CD4-positive, alpha-beta T cell treated with Interleukin-17A for 4 hours (primary cell): ENCODE results near the gene B4GALT1.
"Not testable (repeated sequence)": the region's sequence is repeated elsewhere in the genome, so short reads cannot be mapped to it uniquely, and the experiment has no call there.

Experiments
- DNase-seq: peaks from one replicate; pipeline ENCODE4 v3.0.0-alpha.2; 2020; ENCODE audit warnings: mixed read lengths

The B4GALT1 gene

GRCh38 chr9:33182519-33182918 is 15.4 kb upstream of the B4GALT1 start:
- DNase-seq: no peak

GRCh38 chr9:33180526-33181184 is 13.5 kb upstream of the B4GALT1 start:
- DNase-seq: no peak

- DNase-seq: peak; percentile 32
These were observed 12.0 kb upstream of the B4GALT1 start for GRCh38 chr9:33178972-33179697.

GRCh38 chr9:33177639-33178038 is 10.5 kb upstream of the B4GALT1 start:
- DNase-seq: no peak

- no peak for DNase-seq
These were observed 9.9 kb upstream of the B4GALT1 start for GRCh38 chr9:33177086-33177485.

- no peak for DNase-seq
These were observed 8.7 kb upstream of the B4GALT1 start for GRCh38 chr9:33175649-33176325.

GRCh38 chr9:33172256-33173238 is 5.4 kb upstream of the B4GALT1 start:
- no peak for DNase-seq

GRCh38 chr9:33170464-33171415 is 3.6 kb upstream of the B4GALT1 start:
- peak; percentile 65 for DNase-seq

GRCh38 chr9:33168941-33169544 is 1.9 kb upstream of the B4GALT1 start:
- DNase-seq: no peak

- no peak for DNase-seq
These were observed 881 bp upstream of the B4GALT1 start for GRCh38 chr9:33167972-33168461.

- DNase-seq: no peak
These were observed 679 bp downstream of the B4GALT1 start for GRCh38 chr9:33166231-33167083.

GRCh38 chr9:33165263-33166151 is 1.6 kb downstream of the B4GALT1 start:
- DNase-seq: peak; percentile 37

GRCh38 chr9:33164921-33165262 is 2.2 kb downstream of the B4GALT1 start:
- DNase-seq: not testable (repeated sequence)

GRCh38 chr9:33164138-33164809 is 2.9 kb downstream of the B4GALT1 start:
- DNase-seq: no peak

- DNase-seq: no peak
These were observed 3.6 kb downstream of the B4GALT1 start for GRCh38 chr9:33163433-33164137.

GRCh38 chr9:33162721-33163311 is 4.3 kb downstream of the B4GALT1 start:
- no peak for DNase-seq

GRCh38 chr9:33161589-33162132 is 5.5 kb downstream of the B4GALT1 start:
- no peak for DNase-seq
